GM18499 (cell line): ENCODE data around the gene NGB.

ENCODE experiments used
- ATAC-seq: cut with Tn5 transposase; IDR thresholded peaks from one replicate; pipeline ENCODE4 v1.9.1; 2021; ENCODE audit warnings: moderate number of reproducible peaks; ENCODE audit not compliant: insufficient read depth, unreplicated experiment

NGB gene

GRCh38 chr14:77265561-77266335 is 5.3 kb downstream of the NGB start:
- ATAC-seq = no peak

DNA sequence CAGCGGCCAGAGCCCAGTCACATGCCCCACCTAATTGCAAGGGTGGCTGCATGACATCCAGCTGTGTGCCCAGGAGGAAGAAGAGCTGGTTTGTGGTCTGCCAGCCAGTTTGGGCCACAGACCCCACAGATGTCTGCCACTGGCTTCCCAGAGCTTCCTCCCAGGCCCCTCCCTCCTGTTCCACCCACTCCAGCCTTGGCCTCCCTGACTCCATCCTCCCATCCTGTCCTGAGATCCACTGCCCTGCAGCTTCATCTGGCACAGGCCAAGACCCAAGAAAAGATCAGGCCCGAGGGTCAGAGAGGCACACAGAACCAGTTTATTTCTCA is 5.9 kb downstream of the NGB start:
- no peak for ATAC-seq

GRCh38 chr14:77264466-77265186 is 6.4 kb downstream of the NGB start:
- no peak for ATAC-seq

GRCh38 chr14:77260631-77261030 is 10.4 kb downstream of the NGB start:
- ATAC-seq = no peak

- ATAC-seq = no peak
Measured at GRCh38 chr14:77260199-77260598, 10.8 kb downstream of the NGB start.

DNA sequence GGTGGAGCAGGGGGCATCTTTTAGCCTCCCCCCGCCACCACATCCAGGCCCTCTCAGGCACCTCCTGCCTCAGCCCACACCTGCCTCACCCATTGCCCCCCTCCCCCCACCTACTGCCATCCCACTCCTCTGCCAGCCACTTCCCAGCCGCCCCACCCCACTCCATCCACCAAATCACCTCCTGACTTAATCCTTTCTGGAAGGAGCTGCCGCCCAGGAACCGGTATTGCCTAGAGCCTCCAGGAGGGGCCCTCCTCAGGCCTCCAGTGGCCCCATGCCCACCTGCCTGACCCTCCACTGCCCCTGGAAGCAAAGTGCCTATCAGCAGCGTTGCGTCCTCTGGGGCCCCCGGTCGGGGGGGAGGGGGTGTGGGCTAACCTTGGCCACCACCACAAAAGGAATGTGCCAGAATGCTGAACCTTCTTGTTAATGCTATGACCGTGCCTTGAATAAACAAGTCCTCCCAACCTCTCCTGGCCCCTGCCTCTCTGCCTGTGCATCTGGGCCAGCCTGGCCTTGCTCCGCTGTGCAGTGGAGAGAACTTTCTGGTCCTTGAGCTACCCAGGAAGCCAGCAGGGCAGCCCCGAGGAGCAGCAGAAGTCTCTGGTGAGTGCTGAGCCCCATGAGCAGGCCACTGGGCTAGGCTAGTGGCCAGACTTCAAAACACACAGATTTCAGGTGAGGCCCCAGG is 11.8 kb downstream of the NGB start:
- no peak for ATAC-seq

GRCh38 chr14:77258566-77258965 is 12.4 kb downstream of the NGB start:
- ATAC-seq = no peak

DNA sequence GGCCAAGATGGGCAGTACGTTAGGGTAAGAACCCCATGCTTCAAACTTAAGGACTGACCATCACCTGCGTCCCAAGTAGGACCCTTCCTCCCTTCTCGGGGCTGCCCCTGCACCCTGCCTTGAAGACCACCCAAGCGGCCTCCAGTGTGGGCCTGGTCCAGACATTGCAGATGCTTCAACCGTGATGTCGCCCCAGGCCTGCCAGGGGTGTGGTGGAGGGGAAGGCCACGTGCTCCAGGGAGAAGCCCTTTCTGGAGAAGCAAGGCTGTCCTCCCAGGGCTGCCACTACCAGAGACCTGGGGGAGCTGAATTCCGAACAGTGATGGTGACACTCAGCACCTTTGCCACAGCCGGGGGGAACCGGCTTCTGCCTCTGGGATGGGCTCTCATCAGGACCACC is 13.3 kb downstream of the NGB start:
- no peak for ATAC-seq

DNA sequence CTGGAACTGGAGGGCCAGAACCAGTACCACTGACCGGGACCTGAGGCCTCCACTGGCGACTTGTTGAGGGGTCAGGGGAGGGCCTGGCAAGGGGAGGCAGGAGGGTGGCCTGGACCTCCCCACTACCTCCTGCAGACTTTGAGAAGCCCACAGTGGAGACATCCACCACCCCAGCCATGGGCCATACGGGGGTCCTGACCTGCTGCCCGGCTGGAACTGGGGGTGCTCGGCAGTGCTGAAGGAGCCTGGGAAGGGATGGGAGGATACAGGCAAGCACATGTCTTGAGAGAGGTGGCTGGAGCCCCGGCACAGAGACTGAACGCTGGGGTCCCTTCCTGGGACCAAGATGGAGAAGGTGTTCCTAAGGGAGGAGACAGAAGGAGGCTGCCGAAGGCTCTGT is 14.3 kb downstream of the NGB start:
- no peak for ATAC-seq

- no peak for ATAC-seq
Measured at GRCh38 chr14:77253333-77254190, 17.4 kb downstream of the NGB start.

- ATAC-seq = no peak
Measured at GRCh38 chr14:77251870-77252269, 19.1 kb downstream of the NGB start.

GRCh38 chr14:77250927-77251326 is 20.1 kb downstream of the NGB start:
- no peak for ATAC-seq

- no peak for ATAC-seq
Measured at GRCh38 chr14:77249286-77249685, 21.7 kb downstream of the NGB start.

GRCh38 chr14:77248666-77249065 is 22.3 kb downstream of the NGB start:
- no peak for ATAC-seq

DNA sequence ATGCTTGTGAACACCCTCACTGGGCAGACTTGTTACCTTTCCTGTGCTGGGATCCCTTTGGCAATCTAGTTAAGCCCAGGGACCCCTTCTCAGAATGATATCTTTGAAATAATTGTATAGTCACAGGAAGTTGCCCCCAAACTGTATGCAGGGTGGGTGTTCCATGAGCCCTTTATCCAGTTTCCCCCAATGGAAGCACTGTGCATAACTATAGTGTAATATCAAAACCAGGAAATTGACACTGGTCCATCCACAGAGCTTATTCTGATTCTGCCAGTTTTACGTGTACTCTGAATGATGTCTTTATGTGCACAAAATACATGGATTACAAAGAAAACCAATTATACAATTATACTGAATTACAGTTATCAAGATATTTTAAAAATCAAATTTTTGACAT is 24.2 kb downstream of the NGB start:
- ATAC-seq = no peak

DNA sequence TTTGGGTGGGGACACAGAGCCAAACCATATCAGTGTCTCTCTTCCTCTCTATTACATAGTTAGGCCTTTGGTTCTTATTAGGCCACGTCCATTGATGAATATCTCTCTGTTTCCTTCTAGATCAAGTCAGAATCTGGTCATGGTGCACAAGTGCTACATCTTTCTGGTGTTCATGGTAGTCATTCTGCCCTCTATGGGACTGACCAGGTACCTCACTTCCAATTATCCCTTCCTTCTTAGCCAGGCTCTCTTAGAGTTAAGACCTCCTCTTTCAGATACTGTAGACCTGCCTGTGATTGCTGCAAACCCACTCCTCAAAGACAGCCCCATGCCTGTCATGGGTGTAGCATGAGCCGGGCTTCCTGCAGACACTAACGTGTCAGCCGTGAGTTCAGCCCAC is 25.2 kb downstream of the NGB start:
- ATAC-seq = no peak

GRCh38 chr14:77243853-77244252 is 27.2 kb downstream of the NGB start:
- ATAC-seq = no peak

DNA sequence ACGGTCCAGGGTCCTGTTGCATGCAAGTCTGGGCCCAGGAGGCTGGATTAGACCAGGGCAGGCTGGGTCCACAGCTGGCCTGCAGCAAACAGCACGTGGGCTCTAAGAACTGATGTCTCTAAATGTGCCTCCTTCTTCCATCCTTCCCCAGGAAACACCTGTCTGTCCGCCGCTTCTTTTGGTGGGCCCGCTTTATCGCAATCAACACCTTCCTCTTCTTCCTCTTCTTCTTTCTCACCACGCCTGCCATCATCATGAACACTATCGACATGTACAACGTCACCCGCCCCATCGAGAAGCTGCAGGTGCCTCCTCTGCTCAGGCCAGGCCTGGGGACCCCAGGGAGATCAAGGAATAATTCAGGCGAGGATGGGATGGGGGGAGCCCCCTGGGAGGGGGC is 28.3 kb downstream of the NGB start:
- ATAC-seq = no peak

GRCh38 chr14:77241955-77242354 is 29.1 kb downstream of the NGB start:
- ATAC-seq = no peak

DNA sequence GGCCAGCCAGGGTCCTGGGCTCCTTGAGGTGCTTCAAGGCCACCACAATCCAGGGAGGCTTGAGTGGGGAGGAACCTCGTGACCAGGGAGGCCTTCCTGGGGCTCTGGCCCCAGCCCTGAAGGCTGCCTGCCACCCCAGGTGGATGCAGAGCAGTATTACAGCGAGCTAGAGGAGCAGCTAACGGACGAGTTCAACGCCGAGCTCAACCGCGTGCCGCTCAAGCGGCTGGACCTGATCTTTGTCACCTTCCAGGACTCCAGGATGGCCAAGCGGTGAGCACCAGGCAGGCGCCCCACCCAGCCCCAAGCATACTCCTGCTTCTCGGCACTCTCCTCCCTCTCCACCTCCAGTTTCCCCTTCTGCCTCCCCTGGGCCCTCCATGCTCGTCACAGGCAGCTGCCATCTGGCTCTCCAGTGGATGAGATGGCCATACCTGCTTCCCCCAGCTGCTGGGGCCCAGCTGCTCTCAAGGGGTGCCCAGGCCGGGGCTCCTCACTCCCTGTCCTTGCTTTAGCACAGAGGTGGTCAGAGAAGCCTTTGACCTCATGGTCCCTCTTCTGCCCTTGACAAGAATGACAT is 30.6 kb downstream of the NGB start:
- ATAC-seq = no peak
